H9 (cell line): ENCODE results near the gene ARID2. TPM values are rescaled to one million over a fixed set of nuclear protein-coding genes. Genes with fewer than 3 reads are reported as not detected.

ENCODE experiments used
- DNase-seq: peaks from one replicate; pipeline ENCODE4 v3.0.0-alpha.2; 2017
- H2AFZ ChIP-seq: one replicate; pipeline ENCODE4 v1.6.1; 2013; ENCODE audit warnings: mild to moderate bottlenecking, low read length, control low read depth, moderate library complexity
- H2AK5ac ChIP-seq: 2 replicates; pipeline ENCODE4 v1.6.1; 2013; ENCODE audit warnings: low read length, control low read depth, mixed read lengths; ENCODE audit not compliant: insufficient read length
- H2BK120ac ChIP-seq: one replicate; pipeline ENCODE4 v1.6.1; 2013; ENCODE audit warnings: low read depth, mild to moderate bottlenecking, low read length, control low read depth, inconsistent platforms; ENCODE audit not compliant: poor library complexity, severe bottlenecking
- H2BK12ac ChIP-seq: 2 replicates; pipeline ENCODE4 v1.6.1; 2013; ENCODE audit warnings: low read length, control low read depth, mixed read lengths, low read depth; ENCODE audit not compliant: insufficient read length
- H2BK15ac ChIP-seq: 2 replicates; pipeline ENCODE4 v1.6.1; 2013; ENCODE audit warnings: low read depth, low read length, control low read depth
- H2BK20ac ChIP-seq: one replicate; pipeline ENCODE4 v1.6.1; 2013; ENCODE audit warnings: low read depth, mild to moderate bottlenecking, low read length, control low read depth, inconsistent platforms; ENCODE audit not compliant: poor library complexity, severe bottlenecking
- H2BK5ac ChIP-seq: 2 replicates; pipeline ENCODE4 v1.6.1; 2013; ENCODE audit warnings: low read length, control low read depth, mixed read lengths; ENCODE audit not compliant: insufficient read length
- H3K14ac ChIP-seq: 2 replicates; pipeline ENCODE4 v1.6.1; 2013; ENCODE audit warnings: low read length, control low read depth; ENCODE audit not compliant: insufficient read depth
- H3K18ac ChIP-seq: 2 replicates; pipeline ENCODE4 v1.6.1; 2013; ENCODE audit warnings: low read depth, mild to moderate bottlenecking, mixed read lengths, low read length, control low read depth; ENCODE audit not compliant: insufficient read length
- H3K23ac ChIP-seq: 2 replicates; pipeline ENCODE4 v1.6.1; 2013; ENCODE audit warnings: low read length, control low read depth, mixed read lengths, low read depth; ENCODE audit not compliant: insufficient read length
- H3K23me2 ChIP-seq: 2 replicates; pipeline ENCODE4 v1.6.1; 2013; ENCODE audit warnings: low read depth, mild to moderate bottlenecking, mixed read lengths, low read length, control low read depth; ENCODE audit not compliant: insufficient read length, poor library complexity, severe bottlenecking
- H3K27ac ChIP-seq: 2 replicates; pipeline ENCODE4 v1.5.1; 2013; ENCODE audit warnings: low read length, control low read depth, mixed read lengths, low read depth; ENCODE audit not compliant: insufficient read length
- H3K27me3 ChIP-seq: 2 replicates; pipeline ENCODE4 v1.6.1; 2013; ENCODE audit warnings: low read length, control low read depth, inconsistent platforms; ENCODE audit not compliant: insufficient read depth
- H3K4ac ChIP-seq: 2 replicates; pipeline ENCODE4 v1.6.1; 2013; ENCODE audit warnings: low read depth, mild to moderate bottlenecking, control low read depth, inconsistent platforms, low read length, moderate library complexity
- H3K4me1 ChIP-seq: 2 replicates; pipeline ENCODE4 v1.6.1; 2013; ENCODE audit warnings: low read length, control low read depth, inconsistent platforms; ENCODE audit not compliant: insufficient read depth
- H3K4me2 ChIP-seq: 2 replicates; pipeline ENCODE4 v1.6.1; 2013; ENCODE audit warnings: low read length, control low read depth, mixed read lengths; ENCODE audit not compliant: insufficient read length, insufficient read depth
- H3K56ac ChIP-seq: 2 replicates; pipeline ENCODE4 v1.6.1; 2013; ENCODE audit warnings: low read depth, mild to moderate bottlenecking, mixed read lengths, low read length, control low read depth; ENCODE audit not compliant: insufficient read length
- H3K79me1 ChIP-seq: 2 replicates; pipeline ENCODE4 v1.6.1; 2013; ENCODE audit warnings: low read depth, mild to moderate bottlenecking, moderate library complexity, low read length, control low read depth, inconsistent platforms; ENCODE audit not compliant: insufficient read depth, poor library complexity, severe bottlenecking
- H3K79me2 ChIP-seq: 2 replicates; pipeline ENCODE4 v1.6.1; 2013; ENCODE audit warnings: low read length, control low read depth, inconsistent platforms; ENCODE audit not compliant: insufficient read depth
- H3K9ac ChIP-seq: 2 replicates; pipeline ENCODE4 v1.6.1; 2013; ENCODE audit warnings: low read length, control low read depth, mixed read lengths; ENCODE audit not compliant: insufficient read length; ENCODE audit errors: extremely low read depth
- H3K9me3 ChIP-seq: one replicate; pipeline ENCODE4 v1.6.1; 2013; ENCODE audit warnings: low read depth, low read length, inconsistent platforms; ENCODE audit not compliant: control insufficient read depth
- H3T11ph ChIP-seq: one replicate; pipeline ENCODE4 v1.6.1; 2013; ENCODE audit warnings: mild to moderate bottlenecking, low read length, control low read depth, inconsistent platforms
- H4K20me1 ChIP-seq: one replicate; pipeline ENCODE4 v1.6.1; 2013; ENCODE audit not compliant: control insufficient read depth, insufficient read length, insufficient read depth
- H4K5ac ChIP-seq: 2 replicates; pipeline ENCODE4 v1.6.1; 2013; ENCODE audit warnings: low read depth, mild to moderate bottlenecking, mixed read lengths, low read length, control low read depth; ENCODE audit not compliant: insufficient read length
- H4K8ac ChIP-seq: replicated peaks from 2 replicates; pipeline ENCODE4 v1.6.1; 2013; ENCODE audit warnings: low read length, control low read depth, mixed read lengths, low read depth; ENCODE audit not compliant: insufficient read length
- H4K91ac ChIP-seq: 2 replicates; pipeline ENCODE4 v1.6.1; 2013; ENCODE audit warnings: low read depth, mild to moderate bottlenecking, moderate library complexity, mixed read lengths, low read length, control low read depth; ENCODE audit not compliant: insufficient read length
- H3K27ac Mint-ChIP-seq, 3 experiments: 2 replicates in 2 of 3; 3 replicates in 1 of 3; pipeline ENCODE4 v1.8.0; 2020 to 2021; ENCODE audit warnings: mixed read lengths in 3 of 3, mild to moderate bottlenecking in 1 of 3, moderate library complexity in 1 of 3
- H3K27me3 Mint-ChIP-seq: 2 replicates; pipeline ENCODE4 v1.8.0; 2021; ENCODE audit warnings: low read depth, mild to moderate bottlenecking, moderate library complexity, mixed read lengths
- H3K36me3 Mint-ChIP-seq, 3 experiments: 2 replicates in 2 of 3; 3 replicates in 1 of 3; pipeline ENCODE4 v1.8.0; 2020 to 2021; ENCODE audit warnings: low read depth in 3 of 3, mixed read lengths in 3 of 3; ENCODE audit not compliant: insufficient read depth in 1 of 3
- H3K4me1 Mint-ChIP-seq, 2 experiments: 2 replicates each; pipeline ENCODE4 v1.8.0; 2020; ENCODE audit warnings: mixed read lengths in 2 of 2
- H3K4me3 Mint-ChIP-seq, 2 experiments: 2 replicates in 1 of 2; 3 replicates in 1 of 2; pipeline ENCODE4 v1.8.0; 2020 to 2021; ENCODE audit warnings: mild to moderate bottlenecking in 2 of 2, mixed read lengths in 2 of 2, moderate library complexity in 1 of 2
- H3K9me3 Mint-ChIP-seq, 2 experiments: 2 replicates in 1 of 2; 3 replicates in 1 of 2; pipeline ENCODE4 v1.8.0; 2020; ENCODE audit warnings: mild to moderate bottlenecking in 2 of 2, mixed read lengths in 2 of 2, moderate library complexity in 1 of 2
- CTCF ChIP-seq: fragments of 200-600 bp; sonication (generic); conservative IDR thresholded peaks from 3 replicates; pipeline ENCODE4 v1.8.0; 2021; ENCODE audit warnings: antibody characterized with exemption, mild to moderate bottlenecking
- WGBS: extraction: QIAGEN DNeasy Blood & Tissue Kit; methylation state at CpG from one replicate; pipeline ENCODE4 v1.1.7; 2013; ENCODE audit warnings: missing lambda C conversion rate, low lambda C conversion rate, mixed read lengths; ENCODE audit not compliant: insufficient read length; ENCODE audit errors: extremely low coverage; 5-methylcytosine and 5-hydroxymethylcytosine counted together
- total RNA-seq: library from RNA; stranded (reverse); gene quantifications from 2 replicates; pipeline ENCODE4 v1.2.1, GENCODE V29; 2021

ARID2 gene
- total RNA-seq, 1 experiment from 2014 or later: 63.8 TPM

DNA sequence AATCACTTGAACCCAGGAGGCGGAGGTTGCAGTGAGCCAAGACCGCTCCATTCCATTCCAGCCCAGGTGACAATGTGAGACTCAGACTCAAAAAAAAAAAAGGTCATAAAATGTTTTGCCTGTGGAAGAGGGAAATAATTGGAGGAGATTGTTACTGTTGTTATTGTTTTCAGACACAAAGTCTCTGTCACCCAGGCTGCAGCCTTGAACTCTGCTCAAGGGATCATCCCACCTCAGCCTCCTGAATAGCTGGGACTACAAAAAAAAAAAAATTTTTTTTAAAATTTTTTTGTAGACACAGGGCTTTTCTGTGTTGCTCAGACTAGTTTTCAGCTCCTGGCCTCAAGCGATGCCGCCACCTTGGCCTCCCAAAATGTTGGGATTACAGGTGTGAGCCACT lies 33.9 kb downstream of the ARID2 start:
- Histone ChIP-seq H4K8ac (no peak overlapping the region), H3K27ac (no peak overlapping the region), H3K79me1 (no peaks in the 10 kb centered on the region), H2AK5ac (no peak overlapping the region), H3K23ac (no peak overlapping the region), H2BK12ac (no peak overlapping the region), H3K56ac (no peak overlapping the region), H2BK120ac (no peak overlapping the region), H3K4me2 (no peak overlapping the region), H3T11ph (no peak overlapping the region), H4K5ac (no peak overlapping the region), H2AFZ (no peak overlapping the region), H3K18ac (no peak overlapping the region), H3K23me2 (no peaks in the 10 kb centered on the region), H2BK15ac (no peak overlapping the region), H4K20me1 (no peaks in the 10 kb centered on the region), H3K27me3 (no peaks in the 10 kb centered on the region), H4K91ac (no peak overlapping the region), H3K14ac (no peak overlapping the region), H3K4ac (no peak overlapping the region), H2BK20ac (no peak overlapping the region), H3K9ac (no peak overlapping the region), H3K79me2 (no peaks in the 10 kb centered on the region; the same call in 1 of the 2 replicates), H2BK5ac (no peak overlapping the region), H3K4me1 (no peaks in the 10 kb centered on the region), H3K9me3 (no peaks in the 10 kb centered on the region)
- peaks cover 37 to 53% of the 10 kb centered on the region in 2 experiments for H3K4me1 Mint-ChIP-seq
- no peaks in the 10 kb centered on the region for H3K27me3 Mint-ChIP-seq
- peaks cover 0 to 9% (median 7%) of the 10 kb centered on the region in 3 experiments; a peak in 5 of 7 replicates for H3K36me3 Mint-ChIP-seq
- TF ChIP-seq CTCF: no peak
- no peak for DNase-seq
- peak overlapping the region in 2 of 3 experiments; percentile 26 to 54; a peak in 2 of 7 replicates for H3K27ac Mint-ChIP-seq
- H3K4me3 Mint-ChIP-seq: no peak overlapping the region
- H3K9me3 Mint-ChIP-seq: peaks cover 0 to 3% of the 10 kb centered on the region in 2 experiments; a peak in 1 of 5 replicates
- WGBS: no CpG with 5 or more reads among the region's 4 CpGs
